HL-60 (cell line): ENCODE results near the gene EHD1.

Source experiments
- DNase-seq, 2 experiments: peaks; one replicate each; pipeline ENCODE4 v3.0.0-alpha.2; 2010 to 2020; ENCODE audit warnings: low read depth in 1 of 2, low spot score in 1 of 2
- H3K27ac ChIP-seq: fragments of 250-450 bp; sonication (Bioruptor Pico); replicated peaks from 2 replicates; pipeline ENCODE4 v1.5.1; 2020; ENCODE audit warnings: mild to moderate bottlenecking, moderate library complexity
- H3K27me3 ChIP-seq: fragments of 250-450 bp; sonication (Bioruptor Pico); 2 replicates; pipeline ENCODE4 v1.5.1; 2021; ENCODE audit warnings: mild to moderate bottlenecking, moderate library complexity; ENCODE audit not compliant: insufficient read depth, poor library complexity, severe bottlenecking
- H3K4me3 ChIP-seq: replicated peaks from 2 replicates; pipeline ENCODE4 v1.5.1; 2011; ENCODE audit warnings: mild to moderate bottlenecking, control low read depth, low read length; ENCODE audit not compliant: insufficient read depth
- GABPA ChIP-seq: IDR thresholded peaks from 2 replicates; pipeline ENCODE4 v1.6.1; 2012; ENCODE audit warnings: low read depth
- POLR2AphosphoS5 ChIP-seq: IDR thresholded peaks from 2 replicates; pipeline ENCODE4 v1.6.1; 2012; ENCODE audit warnings: low read depth
- SPI1 ChIP-seq: IDR thresholded peaks from 2 replicates; pipeline ENCODE4 v1.6.1; 2012; ENCODE audit warnings: low read depth, mild to moderate bottlenecking, borderline replicate concordance
- long read RNA-seq: library from polyadenylated mRNA; unstranded; transcript quantifications from one replicate; pipeline ENCODE4 v2.0.0, GENCODE V29; 2020
- TF ChIP-seq, protein P1 (sequence below): IDR thresholded peaks from 2 replicates; pipeline ENCODE4 v1.6.1; 2012; ENCODE audit warnings: low read depth; ENCODE audit not compliant: insufficient replicate concordance
- TF ChIP-seq, protein P2 (sequence below): IDR thresholded peaks from one replicate; pipeline ENCODE4 v1.5.1; 2011; ENCODE audit warnings: low read length, control low read depth, inconsistent platforms; ENCODE audit not compliant: insufficient read depth

EHD1 gene
- long read RNA-seq, full-length matches to known transcripts, result 114 of 129 reads
- long read RNA-seq, partial matches to known transcripts, result 2 of 129 reads
- long read RNA-seq, other reads (novel, unspliced or antisense), result 13 of 129 reads

DNA sequence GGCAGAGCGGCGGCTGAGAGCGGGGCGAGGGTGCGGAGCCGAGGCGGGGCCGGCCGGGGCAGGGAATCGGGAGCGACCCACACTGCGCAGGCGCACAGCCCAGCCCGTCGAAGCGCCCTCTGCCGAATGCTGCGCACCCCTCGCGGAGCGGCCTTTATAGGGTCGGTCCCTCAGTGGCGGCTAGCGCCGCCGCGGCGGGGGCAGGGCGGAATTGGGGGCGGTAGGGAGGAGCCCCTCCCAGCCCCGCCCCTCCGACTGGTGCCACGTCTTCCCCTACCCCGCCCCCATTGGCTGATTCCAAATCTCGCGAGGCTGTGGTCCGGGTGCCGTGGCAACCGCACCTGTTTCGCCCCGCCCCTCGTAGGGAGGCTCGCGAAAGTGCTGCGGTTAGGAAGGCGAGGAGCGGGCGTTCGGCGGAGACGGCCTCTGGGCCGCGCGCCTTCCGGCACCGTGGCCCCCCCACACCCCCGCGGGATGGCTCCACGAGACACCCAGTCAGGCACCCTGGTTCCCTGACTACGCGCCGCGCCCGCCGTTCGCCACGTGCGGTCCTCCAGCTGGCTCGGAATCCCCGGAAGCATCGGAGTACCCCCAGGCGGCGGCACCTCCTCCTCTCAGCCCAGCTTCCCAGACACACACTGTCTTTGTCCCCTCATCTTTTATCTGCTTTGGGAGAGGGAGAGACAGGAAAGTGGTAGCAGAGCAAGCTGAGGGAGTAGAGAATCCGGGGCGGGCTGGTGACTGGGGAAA is at the start of gene EHD1:
Gene EHD1 (minus strand): TSS at position 128 of the 750 bp plus-strand sequence. CDS start 157 bp downstream, outside the sequence.
- no peaks in the 10 kb centered on the region for H3K27me3 ChIP-seq
- DNase-seq, result peak; percentile 98 to 99
- TF ChIP-seq, protein P1, sequence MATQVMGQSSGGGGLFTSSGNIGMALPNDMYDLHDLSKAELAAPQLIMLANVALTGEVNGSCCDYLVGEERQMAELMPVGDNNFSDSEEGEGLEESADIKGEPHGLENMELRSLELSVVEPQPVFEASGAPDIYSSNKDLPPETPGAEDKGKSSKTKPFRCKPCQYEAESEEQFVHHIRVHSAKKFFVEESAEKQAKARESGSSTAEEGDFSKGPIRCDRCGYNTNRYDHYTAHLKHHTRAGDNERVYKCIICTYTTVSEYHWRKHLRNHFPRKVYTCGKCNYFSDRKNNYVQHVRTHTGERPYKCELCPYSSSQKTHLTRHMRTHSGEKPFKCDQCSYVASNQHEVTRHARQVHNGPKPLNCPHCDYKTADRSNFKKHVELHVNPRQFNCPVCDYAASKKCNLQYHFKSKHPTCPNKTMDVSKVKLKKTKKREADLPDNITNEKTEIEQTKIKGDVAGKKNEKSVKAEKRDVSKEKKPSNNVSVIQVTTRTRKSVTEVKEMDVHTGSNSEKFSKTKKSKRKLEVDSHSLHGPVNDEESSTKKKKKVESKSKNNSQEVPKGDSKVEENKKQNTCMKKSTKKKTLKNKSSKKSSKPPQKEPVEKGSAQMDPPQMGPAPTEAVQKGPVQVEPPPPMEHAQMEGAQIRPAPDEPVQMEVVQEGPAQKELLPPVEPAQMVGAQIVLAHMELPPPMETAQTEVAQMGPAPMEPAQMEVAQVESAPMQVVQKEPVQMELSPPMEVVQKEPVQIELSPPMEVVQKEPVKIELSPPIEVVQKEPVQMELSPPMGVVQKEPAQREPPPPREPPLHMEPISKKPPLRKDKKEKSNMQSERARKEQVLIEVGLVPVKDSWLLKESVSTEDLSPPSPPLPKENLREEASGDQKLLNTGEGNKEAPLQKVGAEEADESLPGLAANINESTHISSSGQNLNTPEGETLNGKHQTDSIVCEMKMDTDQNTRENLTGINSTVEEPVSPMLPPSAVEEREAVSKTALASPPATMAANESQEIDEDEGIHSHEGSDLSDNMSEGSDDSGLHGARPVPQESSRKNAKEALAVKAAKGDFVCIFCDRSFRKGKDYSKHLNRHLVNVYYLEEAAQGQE, result no peak
- TF ChIP-seq GABPA (no peak), SPI1 (no peak), POLR2AphosphoS5 (peak; percentile 94)
- TF ChIP-seq, protein P2, sequence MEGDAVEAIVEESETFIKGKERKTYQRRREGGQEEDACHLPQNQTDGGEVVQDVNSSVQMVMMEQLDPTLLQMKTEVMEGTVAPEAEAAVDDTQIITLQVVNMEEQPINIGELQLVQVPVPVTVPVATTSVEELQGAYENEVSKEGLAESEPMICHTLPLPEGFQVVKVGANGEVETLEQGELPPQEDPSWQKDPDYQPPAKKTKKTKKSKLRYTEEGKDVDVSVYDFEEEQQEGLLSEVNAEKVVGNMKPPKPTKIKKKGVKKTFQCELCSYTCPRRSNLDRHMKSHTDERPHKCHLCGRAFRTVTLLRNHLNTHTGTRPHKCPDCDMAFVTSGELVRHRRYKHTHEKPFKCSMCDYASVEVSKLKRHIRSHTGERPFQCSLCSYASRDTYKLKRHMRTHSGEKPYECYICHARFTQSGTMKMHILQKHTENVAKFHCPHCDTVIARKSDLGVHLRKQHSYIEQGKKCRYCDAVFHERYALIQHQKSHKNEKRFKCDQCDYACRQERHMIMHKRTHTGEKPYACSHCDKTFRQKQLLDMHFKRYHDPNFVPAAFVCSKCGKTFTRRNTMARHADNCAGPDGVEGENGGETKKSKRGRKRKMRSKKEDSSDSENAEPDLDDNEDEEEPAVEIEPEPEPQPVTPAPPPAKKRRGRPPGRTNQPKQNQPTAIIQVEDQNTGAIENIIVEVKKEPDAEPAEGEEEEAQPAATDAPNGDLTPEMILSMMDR, result peak; percentile 61
- H3K27ac ChIP-seq, result peak within 1 kb of the TSS; percentile 86
- peak within 1 kb of the TSS; percentile 86 for H3K4me3 ChIP-seq

DNA sequence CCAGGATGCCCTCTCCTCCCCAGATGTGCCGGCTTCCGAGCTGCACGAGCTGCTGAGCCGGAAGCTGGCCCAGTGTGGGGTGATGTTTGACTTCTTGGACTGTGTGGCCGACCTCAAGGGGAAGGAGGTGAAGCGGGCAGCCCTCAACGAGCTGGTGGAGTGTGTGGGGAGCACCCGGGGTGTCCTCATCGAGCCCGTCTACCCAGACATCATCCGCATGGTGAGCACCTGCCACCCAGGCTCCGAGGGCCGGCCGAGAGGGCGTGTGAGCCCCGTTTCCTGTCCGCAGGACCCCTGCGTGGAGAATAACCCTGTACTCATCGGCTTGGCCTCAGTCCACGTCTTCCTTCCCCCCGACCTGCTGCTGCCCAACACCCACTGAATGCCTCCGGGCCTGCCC is 48.3 kb upstream of the EHD1 start:
- no peaks in the 10 kb centered on the region for H3K27me3 ChIP-seq
- no peak overlapping the region for H3K27ac ChIP-seq
- no peak overlapping the region for H3K4me3 ChIP-seq
- no peak for TF ChIP-seq POLR2AphosphoS5
- TF ChIP-seq, protein P1, result no peak
- no peak for TF ChIP-seq SPI1
- TF ChIP-seq, protein P2, result no peak
- TF ChIP-seq GABPA, result no peak
- DNase-seq, result no peak

- H3K27ac ChIP-seq, result no peak overlapping the region
- no peaks in the 10 kb centered on the region for H3K27me3 ChIP-seq
- no peak overlapping the region for H3K4me3 ChIP-seq
- TF ChIP-seq GABPA (no peak), SPI1 (no peak), POLR2AphosphoS5 (no peak)
- TF ChIP-seq, protein P2, result no peak
- no peak for DNase-seq
These were observed 47.4 kb upstream of the EHD1 start for GRCh38 chr11:64925536-64926436.
